Neuronal stem cell (in vitro differentiated cells): ENCODE measurements around the gene PLEK2.

Experiments
- DNase-seq: peaks from one replicate; pipeline ENCODE4 v3.0.0-alpha.2; 2013; ENCODE audit warnings: low spot score
- H2AFZ ChIP-seq: one replicate; pipeline ENCODE4 v1.6.1; 2013; ENCODE audit warnings: mild to moderate bottlenecking, low read length, inconsistent platforms
- H2AK5ac ChIP-seq: 2 replicates; pipeline ENCODE4 v1.6.1; 2013; ENCODE audit warnings: low read depth, mild to moderate bottlenecking, inconsistent platforms, low read length, moderate library complexity, mixed read lengths
- H2BK120ac ChIP-seq: 2 replicates; pipeline ENCODE4 v1.6.1; 2013; ENCODE audit warnings: low read depth, mild to moderate bottlenecking, inconsistent platforms, low read length, moderate library complexity, mixed read lengths
- H2BK12ac ChIP-seq: one replicate; pipeline ENCODE4 v1.6.1; 2013; ENCODE audit warnings: low read length, inconsistent platforms
- H2BK15ac ChIP-seq: 2 replicates; pipeline ENCODE4 v1.6.1; 2013; ENCODE audit warnings: mild to moderate bottlenecking, low read length, inconsistent platforms, mixed read lengths
- H2BK5ac ChIP-seq: one replicate; pipeline ENCODE4 v1.6.1; 2013; ENCODE audit warnings: inconsistent platforms, mild to moderate bottlenecking, low read length, moderate library complexity
- H3K14ac ChIP-seq: one replicate; pipeline ENCODE4 v1.6.1; 2013; ENCODE audit warnings: low read length, inconsistent platforms
- H3K18ac ChIP-seq: 2 replicates; pipeline ENCODE4 v1.6.1; 2013; ENCODE audit warnings: low read length, inconsistent platforms
- H3K23ac ChIP-seq: 2 replicates; pipeline ENCODE4 v1.6.1; 2013; ENCODE audit warnings: low read depth, mild to moderate bottlenecking, mixed read lengths, low read length, inconsistent platforms; ENCODE audit not compliant: poor library complexity
- H3K27ac ChIP-seq: replicated peaks from 3 replicates; pipeline ENCODE4 v1.5.1; 2013; ENCODE audit warnings: low read length, inconsistent platforms
- H3K27me3 ChIP-seq, 3 experiments: 2 replicates each; pipeline ENCODE4 v1.6.1; 2013; ENCODE audit warnings: low read length in 3 of 3, mild to moderate bottlenecking in 2 of 3, inconsistent platforms in 1 of 3, low read depth in 1 of 3, mixed read lengths in 1 of 3, moderate library complexity in 1 of 3; ENCODE audit not compliant: control insufficient read depth in 3 of 3, insufficient read depth in 3 of 3
- H3K36me3 ChIP-seq, 2 donors: replicated peaks in 1 of 2; 2 replicates each; pipeline ENCODE4 v1.6.1; 2013; ENCODE audit warnings: low read length in 2 of 2; ENCODE audit not compliant: control insufficient read depth in 2 of 2, insufficient read depth in 2 of 2
- H3K4ac ChIP-seq: 2 replicates; pipeline ENCODE4 v1.6.1; 2013; ENCODE audit warnings: inconsistent platforms, mild to moderate bottlenecking, low read length, moderate library complexity
- H3K4me1 ChIP-seq, 2 donors: 1 replicate in 1 of 2; 2 replicates in 1 of 2; pipeline ENCODE4 v1.6.1; 2013; ENCODE audit warnings: low read length in 2 of 2, low read depth in 1 of 2; ENCODE audit not compliant: control insufficient read depth in 2 of 2, insufficient read depth in 1 of 2
- H3K4me2 ChIP-seq: one replicate; pipeline ENCODE4 v1.6.1; 2013; ENCODE audit warnings: mild to moderate bottlenecking, low read length, inconsistent platforms; ENCODE audit not compliant: insufficient read depth, poor library complexity, severe bottlenecking
- H3K4me3 ChIP-seq, 2 donors: 2 replicates each; pipeline ENCODE4 v1.5.1; 2013; ENCODE audit warnings: low read length in 2 of 2, mild to moderate bottlenecking in 2 of 2, inconsistent platforms in 1 of 2, moderate library complexity in 1 of 2
- H3K79me1 ChIP-seq: one replicate; pipeline ENCODE4 v1.6.1; 2013; ENCODE audit warnings: low read depth, mild to moderate bottlenecking, inconsistent platforms, low read length, moderate library complexity
- H3K9ac ChIP-seq: one replicate; pipeline ENCODE4 v1.6.1; 2013; ENCODE audit warnings: mild to moderate bottlenecking, low read depth, low read length, inconsistent platforms; ENCODE audit not compliant: poor library complexity
- H3K9me3 ChIP-seq, 2 donors: replicated peaks in 1 of 2; 2 replicates each; pipeline versions ENCODE3 to v1.6.1; 2013; ENCODE audit warnings: low read length in 2 of 2, mild to moderate bottlenecking in 2 of 2, inconsistent platforms in 1 of 2, low read depth in 1 of 2, mixed read lengths in 1 of 2, moderate library complexity in 1 of 2; ENCODE audit not compliant: control insufficient read depth in 2 of 2, insufficient read depth in 1 of 2
- H4K8ac ChIP-seq: one replicate; pipeline ENCODE4 v1.6.1; 2013; ENCODE audit warnings: low read depth, mild to moderate bottlenecking, inconsistent platforms, low read length, moderate library complexity
- H4K91ac ChIP-seq: one replicate; pipeline ENCODE4 v1.6.1; 2013; ENCODE audit warnings: low read length, low read depth, mild to moderate bottlenecking, inconsistent platforms; ENCODE audit not compliant: poor library complexity
- WGBS, 2 donors: extraction: QIAGEN DNeasy Blood & Tissue Kit; methylation state at CpG; one replicate each; pipeline ENCODE4 v1.1.7; 2013; ENCODE audit warnings: missing lambda C conversion rate in 2 of 2, mixed read lengths in 1 of 2; ENCODE audit not compliant: insufficient read length in 2 of 2, insufficient replicate concordance in 1 of 2; ENCODE audit errors: extremely low coverage in 2 of 2; 5-methylcytosine and 5-hydroxymethylcytosine counted together

PLEK2 gene

DNA sequence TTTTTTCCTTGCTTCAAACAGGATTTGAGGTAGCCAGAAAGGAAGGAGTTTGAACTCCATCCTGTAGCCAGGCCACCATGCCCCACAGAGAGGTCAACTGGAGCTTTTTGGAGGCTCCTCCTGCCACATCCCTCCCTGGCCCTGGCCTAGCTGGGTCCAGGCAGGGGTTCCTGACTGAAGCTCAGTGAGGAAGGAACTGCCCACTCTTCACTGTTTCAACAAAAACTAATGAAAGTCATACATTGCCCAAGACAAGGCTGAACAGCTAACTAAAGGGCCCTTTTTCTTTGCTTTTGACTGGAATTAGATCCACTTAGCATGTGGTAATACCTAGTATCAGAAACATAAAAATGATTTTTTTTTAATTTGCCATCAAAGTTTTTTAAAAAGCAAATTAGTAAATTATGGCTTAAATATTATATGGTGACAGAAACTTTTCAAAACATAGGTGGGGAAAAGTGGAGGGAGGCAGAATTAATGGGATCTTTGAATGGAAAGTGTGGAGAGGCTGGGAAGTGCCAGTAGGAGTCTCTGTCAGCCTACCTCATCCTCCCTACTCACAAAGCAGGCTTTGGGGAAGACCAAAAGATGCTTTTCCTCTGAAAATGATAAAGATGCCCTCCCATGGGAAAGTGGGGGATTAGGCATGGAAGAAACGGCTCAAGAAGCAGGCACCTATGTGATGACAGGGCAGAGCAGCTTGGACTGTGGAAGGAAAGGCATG is 22.0 kb downstream of the PLEK2 start:
- peaks cover 4 to 28% of the 10 kb centered on the region in 2 donors for H3K36me3 ChIP-seq
- no peaks in the 10 kb centered on the region for H3K79me1 ChIP-seq
- no peak overlapping the region for H2BK120ac ChIP-seq
- peak overlapping the region; percentile 77 for H4K8ac ChIP-seq
- H2AK5ac ChIP-seq = no peak overlapping the region
- no peak overlapping the region for H3K4ac ChIP-seq
- no peak overlapping the region for H4K91ac ChIP-seq
- H3K4me2 ChIP-seq = no peak overlapping the region
- no CpG with 5 or more reads among the region's 1 CpG for WGBS, 2 donors
- no peak overlapping the region for H3K9ac ChIP-seq
- H2BK5ac ChIP-seq = no peak overlapping the region
- no peak overlapping the region for H3K27ac ChIP-seq
- H2BK12ac ChIP-seq = no peak overlapping the region
- H3K23ac ChIP-seq = no peak overlapping the region
- no peak overlapping the region for H2BK15ac ChIP-seq
- no peak for DNase-seq
- H3K4me1 ChIP-seq = no peaks in the 10 kb centered on the region
- no peak overlapping the region for H3K4me3 ChIP-seq
- no peaks in the 10 kb centered on the region for H3K27me3 ChIP-seq
- H3K18ac ChIP-seq = no peak overlapping the region
- H3K14ac ChIP-seq = no peak overlapping the region
- H3K9me3 ChIP-seq = no peaks in the 10 kb centered on the region
- H2AFZ ChIP-seq = no peak overlapping the region

DNA sequence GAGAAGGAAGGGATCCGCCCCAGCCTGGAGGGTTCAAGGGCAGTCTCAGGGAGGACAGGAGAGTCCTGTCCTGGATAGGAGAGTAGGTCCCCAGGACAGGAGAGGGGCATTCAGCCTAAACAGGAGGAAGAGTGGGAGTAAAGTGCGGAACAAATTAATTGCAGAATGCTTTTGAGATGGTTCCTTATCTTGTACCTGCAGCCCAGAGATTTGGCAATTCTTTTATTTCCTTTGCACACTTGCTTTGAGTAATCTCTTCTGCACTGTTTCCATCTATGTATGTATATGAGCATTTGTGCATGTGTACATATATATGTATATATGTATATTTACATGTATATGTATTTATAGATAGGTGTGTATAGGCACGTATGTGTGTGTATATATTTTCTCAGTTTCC is 22.7 kb downstream of the PLEK2 start:
- Histone ChIP-seq H3K18ac (no peak overlapping the region), H3K27ac (no peak overlapping the region), H3K27me3 (no peaks in the 10 kb centered on the region), H2AK5ac (no peak overlapping the region), H2AFZ (no peak overlapping the region), H3K4me3 (no peak overlapping the region), H2BK12ac (no peak overlapping the region), H4K8ac (no peak overlapping the region), H3K36me3 (peaks cover 7 to 34% of the 10 kb centered on the region in 2 donors), H3K9me3 (no peaks in the 10 kb centered on the region), H3K79me1 (no peaks in the 10 kb centered on the region), H3K4me1 (no peaks in the 10 kb centered on the region), H2BK5ac (no peak overlapping the region), H2BK15ac (no peak overlapping the region), H2BK120ac (no peak overlapping the region), H3K4ac (no peak overlapping the region), H4K91ac (no peak overlapping the region), H3K23ac (no peak overlapping the region), H3K9ac (no peak overlapping the region), H3K4me2 (no peak overlapping the region), H3K14ac (no peak overlapping the region)
- DNase-seq = no peak
- no CpG with 5 or more reads among the region's 3 CpGs for WGBS, 2 donors

GRCh38 chr14:67387195-67387594 is 24.8 kb downstream of the PLEK2 start:
- H3K79me1 ChIP-seq = no peaks in the 10 kb centered on the region
- no peak overlapping the region for H3K9ac ChIP-seq
- H2BK12ac ChIP-seq = no peak overlapping the region
- H2BK15ac ChIP-seq = no peak overlapping the region
- H2BK5ac ChIP-seq = no peak overlapping the region
- H3K23ac ChIP-seq = no peak overlapping the region
- no peak overlapping the region for H4K8ac ChIP-seq
- H2AK5ac ChIP-seq = no peak overlapping the region
- no peak overlapping the region for H3K14ac ChIP-seq
- H3K4me3 ChIP-seq = no peak overlapping the region
- H3K4me2 ChIP-seq = no peak overlapping the region
- H2BK120ac ChIP-seq = no peak overlapping the region
- no CpG with 5 or more reads among the region's 2 CpGs for WGBS, 2 donors
- DNase-seq = no peak
- H3K9me3 ChIP-seq = no peaks in the 10 kb centered on the region
- H3K18ac ChIP-seq = no peak overlapping the region
- no peak overlapping the region for H3K4ac ChIP-seq
- H3K4me1 ChIP-seq = no peaks in the 10 kb centered on the region
- no peaks in the 10 kb centered on the region for H3K27me3 ChIP-seq
- H3K27ac ChIP-seq = no peak overlapping the region
- no peak overlapping the region for H4K91ac ChIP-seq
- peaks cover 17 to 55% of the 10 kb centered on the region in 2 donors for H3K36me3 ChIP-seq
- H2AFZ ChIP-seq = no peak overlapping the region

DNA sequence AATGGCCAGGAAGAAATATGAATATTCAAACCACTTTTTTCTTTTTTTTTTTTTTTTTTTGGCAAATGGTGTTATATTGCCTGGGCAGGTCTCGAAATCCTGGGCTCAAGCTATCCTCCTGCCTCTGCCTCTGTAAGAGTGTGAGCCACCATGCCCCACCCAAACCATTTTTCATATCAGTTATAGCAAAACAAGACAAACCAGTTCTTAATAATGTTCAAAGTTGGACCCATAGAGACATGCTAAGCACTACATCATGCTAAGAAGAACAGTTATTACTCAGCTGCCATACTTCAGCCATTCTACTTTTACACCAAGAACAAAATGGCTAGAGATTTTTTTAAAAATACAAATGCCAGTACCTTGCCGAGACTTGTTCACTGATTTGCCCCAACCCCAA is 26.3 kb downstream of the PLEK2 start:
- Histone ChIP-seq H3K4me2 (no peak overlapping the region), H2AFZ (no peak overlapping the region), H3K27me3 (no peaks in the 10 kb centered on the region), H3K4me3 (no peak overlapping the region), H3K9me3 (no peaks in the 10 kb centered on the region), H3K27ac (no peak overlapping the region), H3K18ac (no peak overlapping the region), H3K23ac (no peak overlapping the region), H3K4ac (no peak overlapping the region), H3K4me1 (no peaks in the 10 kb centered on the region), H4K91ac (no peak overlapping the region), H2BK12ac (no peak overlapping the region), H3K9ac (no peak overlapping the region), H3K14ac (no peak overlapping the region), H2BK15ac (no peak overlapping the region), H2AK5ac (no peak overlapping the region), H2BK5ac (no peak overlapping the region), H2BK120ac (no peak overlapping the region), H3K36me3 (peaks cover 19 to 71% of the 10 kb centered on the region in 2 donors), H3K79me1 (no peaks in the 10 kb centered on the region), H4K8ac (no peak overlapping the region)
- WGBS, 2 donors = no CpG with 5 or more reads among the region's 2 CpGs
- DNase-seq = no peak
